Activated T-cell treated with anti-CD3 and anti-CD28 coated beads for 1 hour (primary cell): ENCODE measurements around the gene CCND1.

Experiments
- DNase-seq: peaks from one replicate; pipeline ENCODE4 v3.0.0-alpha.2; 2020; ENCODE audit warnings: low read depth

The CCND1 gene

DNA sequence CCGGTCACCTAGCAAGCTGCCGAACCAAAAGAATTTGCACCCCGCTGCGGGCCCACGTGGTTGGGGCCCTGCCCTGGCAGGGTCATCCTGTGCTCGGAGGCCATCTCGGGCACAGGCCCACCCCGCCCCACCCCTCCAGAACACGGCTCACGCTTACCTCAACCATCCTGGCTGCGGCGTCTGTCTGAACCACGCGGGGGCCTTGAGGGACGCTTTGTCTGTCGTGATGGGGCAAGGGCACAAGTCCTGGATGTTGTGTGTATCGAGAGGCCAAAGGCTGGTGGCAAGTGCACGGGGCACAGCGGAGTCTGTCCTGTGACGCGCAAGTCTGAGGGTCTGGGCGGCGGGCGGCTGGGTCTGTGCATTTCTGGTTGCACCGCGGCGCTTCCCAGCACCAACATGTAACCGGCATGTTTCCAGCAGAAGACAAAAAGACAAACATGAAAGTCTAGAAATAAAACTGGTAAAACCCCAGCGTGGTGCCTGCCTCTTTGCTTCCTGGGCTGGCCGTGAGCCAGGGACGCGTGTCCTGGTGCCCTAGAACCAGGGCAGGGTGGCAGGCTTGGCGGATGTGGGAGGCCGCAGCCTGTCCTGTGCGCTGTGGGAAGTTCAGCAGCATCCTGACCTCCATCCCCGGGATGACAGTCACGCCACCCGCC lies 13.2 kb downstream of the CCND1 start:
- no peak for DNase-seq

DNA sequence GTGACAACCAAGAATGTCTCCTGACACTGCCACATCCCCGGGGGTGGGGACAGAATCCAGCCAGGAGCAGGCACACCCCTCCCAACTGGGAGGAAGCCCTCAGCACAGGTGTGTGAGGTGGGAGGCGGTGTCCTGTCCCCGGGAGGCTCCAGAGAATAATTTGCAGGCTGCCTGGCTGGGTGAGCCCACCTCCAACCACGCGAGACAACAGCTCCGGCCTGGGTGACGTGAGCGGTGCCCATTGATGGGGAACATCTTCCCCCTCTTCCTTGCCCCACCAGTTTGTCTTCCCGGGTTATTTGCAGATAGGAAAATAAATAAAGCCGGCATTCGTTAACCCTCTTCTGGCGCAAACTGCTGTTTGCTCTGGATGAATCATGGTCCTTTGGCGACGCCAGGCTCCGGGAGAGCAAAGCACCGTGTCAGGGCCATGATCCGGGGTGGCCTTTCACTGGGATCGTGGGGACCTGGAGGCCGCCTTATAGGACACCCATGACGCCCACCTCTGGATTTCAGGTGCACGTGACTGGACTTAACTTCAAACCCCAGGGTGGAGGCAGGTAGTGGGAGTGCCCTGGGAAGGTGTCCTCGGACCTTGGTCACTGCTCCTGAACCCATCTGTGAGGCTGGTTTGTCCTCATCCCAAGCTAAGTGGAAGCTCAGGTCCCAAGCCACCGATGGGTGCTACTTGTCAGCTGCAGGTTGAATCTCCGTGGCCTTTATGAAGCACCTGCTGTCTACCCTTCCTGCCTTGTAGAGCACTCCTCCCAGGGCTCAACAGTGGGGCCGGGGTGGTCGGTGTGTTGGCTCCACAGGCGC lies 13.9 kb downstream of the CCND1 start:
- no peak for DNase-seq

DNA sequence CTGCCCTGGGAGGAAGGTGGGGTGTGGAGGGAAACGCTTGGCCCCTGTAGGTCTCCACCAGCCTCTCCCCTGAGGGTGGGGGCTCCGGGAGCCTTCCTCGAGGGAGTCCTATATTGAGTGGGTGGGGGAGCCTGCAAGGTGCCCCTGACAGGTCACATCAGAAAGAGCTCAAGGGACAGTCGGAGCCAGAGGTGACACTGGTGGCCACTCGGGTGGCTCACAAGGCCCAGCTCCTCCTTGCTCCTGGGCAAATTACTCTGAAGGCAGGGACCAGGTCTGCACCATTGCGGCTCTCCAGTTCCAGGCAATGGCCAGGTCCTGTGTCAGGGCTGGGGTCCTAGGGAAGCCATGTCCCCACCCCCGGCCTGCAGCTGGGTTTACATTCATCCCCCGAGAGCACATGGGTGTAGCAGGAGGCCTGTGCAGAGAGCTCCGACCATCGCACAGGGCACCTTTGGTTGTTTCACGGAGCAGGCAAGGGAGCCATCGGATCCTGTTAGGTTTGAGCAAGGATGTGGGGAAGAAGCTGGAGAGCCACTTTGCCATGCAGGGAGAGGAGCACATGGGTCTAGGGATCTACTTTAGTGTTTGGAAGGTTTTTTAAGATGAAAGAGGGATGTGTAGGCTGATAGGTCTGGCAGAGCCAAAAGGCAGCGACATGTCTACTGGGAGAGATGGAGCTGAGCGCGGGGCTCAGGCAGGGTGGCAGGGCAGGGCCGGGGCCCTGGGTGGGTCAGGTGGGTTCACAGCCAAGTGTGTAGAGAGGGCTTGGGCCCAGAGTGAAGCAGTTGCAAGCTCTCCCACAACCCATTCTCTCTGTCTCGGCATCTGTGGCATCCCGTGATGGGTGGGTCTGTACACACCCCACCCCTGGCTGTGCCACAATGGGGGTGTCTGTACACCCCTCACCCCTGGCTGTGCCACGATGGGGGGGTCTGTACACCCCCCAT lies 14.8 kb downstream of the CCND1 start:
- DNase-seq, result no peak

DNA sequence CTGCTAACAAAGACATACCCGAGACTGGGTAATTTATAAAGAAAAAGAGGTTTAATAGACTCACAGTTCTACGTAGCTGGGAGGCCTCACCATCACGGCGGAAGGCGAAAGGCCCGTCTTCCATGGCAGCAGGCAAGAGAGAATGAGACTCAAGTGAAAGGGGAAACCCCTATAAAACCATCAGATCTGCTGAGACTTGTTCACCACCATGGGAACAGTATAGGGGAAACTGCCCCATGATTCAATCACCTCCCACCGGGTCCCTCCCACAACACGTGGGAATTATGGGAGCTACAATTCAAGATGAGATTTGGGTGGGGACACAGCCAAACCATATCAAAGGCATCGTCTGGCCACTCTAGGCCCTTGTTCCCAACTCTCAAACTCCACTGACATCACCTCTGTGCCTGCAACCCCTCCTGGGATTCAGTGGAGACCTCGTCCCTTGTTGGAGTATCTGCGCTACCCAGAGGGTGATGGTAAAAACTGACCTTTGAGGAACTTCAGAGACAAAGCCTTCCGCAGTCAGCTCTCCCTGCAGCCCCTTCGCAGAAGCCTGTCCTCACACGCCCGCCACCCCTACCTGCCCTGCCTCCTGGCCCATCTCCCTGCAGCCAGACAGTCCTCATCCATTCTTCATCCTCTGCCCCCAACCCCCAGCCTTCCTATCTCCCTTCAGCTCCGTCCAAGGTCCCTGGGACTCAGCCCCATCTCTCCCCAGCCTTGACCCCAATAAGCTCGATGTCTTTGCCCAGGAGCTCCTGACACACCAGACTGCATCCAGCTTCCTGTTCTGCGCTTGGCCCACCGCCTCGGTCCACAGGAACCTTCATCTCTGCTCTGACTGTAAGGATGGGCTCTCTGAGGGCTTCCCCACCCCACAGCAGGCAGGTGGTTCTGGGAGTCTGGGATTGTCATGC lies 15.8 kb downstream of the CCND1 start:
- DNase-seq, result no peak

DNA sequence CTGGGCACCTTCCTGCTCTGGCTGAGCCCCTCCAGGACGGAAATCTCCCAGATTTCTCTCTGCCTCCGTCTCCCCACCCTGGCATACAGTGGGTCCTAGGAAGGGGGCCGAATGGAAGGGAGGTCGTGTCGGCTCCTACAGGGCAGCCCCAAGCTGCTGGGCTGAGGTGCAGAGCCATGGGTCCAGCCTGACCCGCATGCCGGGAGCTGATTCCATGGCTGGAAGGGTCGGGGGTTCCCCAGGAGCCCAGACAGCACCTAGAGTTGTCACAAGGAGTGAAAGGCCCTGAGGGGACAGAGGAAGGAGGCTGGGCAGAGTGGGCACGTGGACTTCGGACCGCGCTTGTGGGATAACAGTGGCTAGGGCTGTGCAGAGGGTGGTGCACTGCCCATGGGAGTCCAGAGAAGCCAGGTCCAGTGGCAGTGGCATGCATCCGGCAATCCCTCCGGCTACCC lies 16.5 kb downstream of the CCND1 start:
- DNase-seq, result no peak

DNA sequence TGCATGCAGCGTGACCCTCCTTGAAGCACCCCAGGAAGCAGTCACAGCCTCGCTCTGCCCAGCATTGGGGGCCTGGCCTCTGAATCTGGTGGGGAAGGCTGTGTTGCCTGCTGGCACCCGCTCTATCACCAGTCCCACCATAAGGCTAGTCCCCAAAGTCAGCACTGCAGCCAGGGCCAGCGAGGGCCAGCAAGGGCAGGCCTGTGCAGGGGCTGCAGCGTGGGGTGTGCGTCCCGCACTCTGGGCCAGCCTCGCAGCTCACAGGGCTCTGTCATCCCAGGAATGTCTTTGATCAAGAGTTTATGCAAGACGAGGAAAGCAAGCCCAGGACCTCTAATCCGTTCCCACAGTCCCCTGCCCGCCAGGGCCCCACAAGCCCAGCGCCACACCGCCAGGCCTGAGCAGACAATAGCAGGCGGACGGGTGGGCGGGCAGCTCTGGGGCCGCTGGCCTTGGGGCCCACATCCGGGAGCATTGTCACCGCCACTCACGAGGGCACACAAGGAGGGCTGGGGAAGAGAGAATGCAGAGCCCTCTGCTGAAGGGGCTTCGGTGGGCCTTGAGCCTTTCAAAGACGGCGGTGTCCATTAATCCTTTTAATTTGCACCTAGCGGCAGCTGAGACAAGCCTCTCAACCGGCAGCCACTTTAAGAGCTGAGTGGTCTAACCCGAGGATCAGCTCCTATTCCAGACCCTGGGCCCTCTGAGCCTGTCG lies 17.1 kb downstream of the CCND1 start:
- DNase-seq, result no peak

DNA sequence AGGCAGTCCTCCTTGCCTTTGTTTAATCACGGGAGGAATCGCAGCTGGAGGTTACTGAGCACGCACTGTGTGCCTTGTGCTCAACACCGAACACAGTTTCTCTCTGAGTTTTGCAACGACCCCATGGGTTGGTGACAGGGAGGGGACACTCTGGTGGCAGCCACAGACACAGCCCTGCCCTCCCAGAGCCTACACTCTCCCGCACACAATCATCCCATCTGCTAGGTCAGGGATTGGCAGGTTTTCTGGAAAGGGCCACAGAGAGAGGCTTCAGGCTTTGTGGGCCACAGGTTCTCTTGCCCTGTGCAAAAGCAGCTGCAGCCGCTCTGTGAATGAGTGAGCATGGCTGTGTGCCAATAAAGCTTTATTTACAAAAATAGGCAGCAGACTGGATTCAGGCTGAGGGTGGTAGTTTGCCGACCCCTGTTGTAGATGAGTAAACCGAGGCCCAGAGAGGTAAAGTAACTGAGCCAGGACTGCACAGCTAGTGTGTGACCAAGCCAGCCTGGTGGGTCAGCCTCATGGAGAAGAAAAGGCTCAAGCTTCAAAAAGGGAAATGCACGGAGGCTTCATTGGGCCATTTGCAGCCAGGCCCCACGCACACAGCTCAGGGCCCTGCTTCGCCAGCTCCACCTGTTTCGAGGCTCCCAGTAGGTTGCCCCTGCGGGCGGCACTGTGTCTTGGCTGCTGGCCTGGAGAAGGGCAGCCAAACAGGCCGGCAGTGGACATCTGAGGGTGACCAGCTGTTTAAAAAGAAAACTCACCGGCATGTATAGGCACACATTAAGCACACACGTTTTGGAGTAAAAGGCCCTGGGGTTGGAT lies 17.9 kb downstream of the CCND1 start:
- DNase-seq, result no peak

DNA sequence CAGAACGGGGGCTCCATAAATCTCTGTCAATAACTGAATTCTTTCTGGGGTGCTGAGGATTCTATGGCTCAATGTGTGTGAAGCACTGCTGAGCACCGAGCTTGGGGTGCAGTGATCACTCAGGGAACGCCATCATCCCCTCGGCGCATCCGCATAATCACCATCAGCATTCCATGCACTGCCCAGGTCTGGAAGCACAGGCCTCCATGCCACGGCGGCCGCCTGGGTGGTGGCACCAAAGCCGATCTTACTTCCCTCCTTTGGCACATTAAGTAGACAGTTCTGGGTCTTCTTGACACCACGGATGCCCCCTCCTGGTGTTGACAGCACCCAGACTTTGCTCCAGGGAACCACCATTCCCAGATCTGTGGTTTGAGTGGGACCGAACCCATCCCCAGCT lies 18.6 kb downstream of the CCND1 start:
- DNase-seq, result no peak

DNA sequence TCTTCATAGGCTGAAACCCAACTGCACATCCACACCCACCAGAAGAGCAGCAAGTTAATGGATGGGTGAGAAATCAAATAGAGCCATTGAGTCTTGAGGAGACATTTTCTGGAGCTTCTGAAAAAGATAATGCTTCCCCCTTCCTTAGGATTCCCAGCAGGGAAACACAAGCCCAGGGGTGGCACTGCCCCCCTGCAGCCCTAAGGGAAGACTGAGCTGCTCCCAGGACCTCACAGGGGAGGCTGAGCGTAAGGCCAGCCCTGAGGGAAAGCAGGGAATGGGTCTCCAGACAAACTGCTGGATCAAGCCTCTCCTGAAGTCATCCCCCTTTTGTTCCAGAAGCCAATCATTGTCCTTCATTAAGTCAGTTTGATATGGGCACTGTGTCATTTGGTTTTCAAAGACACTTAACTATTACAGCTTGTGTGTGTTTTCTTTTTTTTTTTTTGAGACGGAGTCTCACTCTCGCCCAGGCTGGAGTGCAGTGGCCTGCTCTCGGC lies 19.1 kb downstream of the CCND1 start:
- DNase-seq, result no peak

DNA sequence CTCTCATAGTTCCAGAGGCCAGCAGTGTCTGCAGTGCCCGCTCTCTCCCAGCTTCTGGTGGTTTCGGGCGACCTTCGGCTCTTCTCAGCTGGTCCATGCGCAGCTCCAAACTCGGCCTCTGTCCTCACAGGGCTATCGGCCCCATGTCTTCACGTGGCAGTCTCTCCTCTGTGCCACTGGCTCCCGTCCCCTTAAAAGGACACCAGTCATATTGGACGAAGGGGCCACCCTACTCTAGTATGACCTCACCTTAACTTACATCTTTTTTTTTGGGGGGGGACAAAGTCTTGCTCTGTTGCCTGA lies 20.4 kb downstream of the CCND1 start:
- DNase-seq, result no peak

DNA sequence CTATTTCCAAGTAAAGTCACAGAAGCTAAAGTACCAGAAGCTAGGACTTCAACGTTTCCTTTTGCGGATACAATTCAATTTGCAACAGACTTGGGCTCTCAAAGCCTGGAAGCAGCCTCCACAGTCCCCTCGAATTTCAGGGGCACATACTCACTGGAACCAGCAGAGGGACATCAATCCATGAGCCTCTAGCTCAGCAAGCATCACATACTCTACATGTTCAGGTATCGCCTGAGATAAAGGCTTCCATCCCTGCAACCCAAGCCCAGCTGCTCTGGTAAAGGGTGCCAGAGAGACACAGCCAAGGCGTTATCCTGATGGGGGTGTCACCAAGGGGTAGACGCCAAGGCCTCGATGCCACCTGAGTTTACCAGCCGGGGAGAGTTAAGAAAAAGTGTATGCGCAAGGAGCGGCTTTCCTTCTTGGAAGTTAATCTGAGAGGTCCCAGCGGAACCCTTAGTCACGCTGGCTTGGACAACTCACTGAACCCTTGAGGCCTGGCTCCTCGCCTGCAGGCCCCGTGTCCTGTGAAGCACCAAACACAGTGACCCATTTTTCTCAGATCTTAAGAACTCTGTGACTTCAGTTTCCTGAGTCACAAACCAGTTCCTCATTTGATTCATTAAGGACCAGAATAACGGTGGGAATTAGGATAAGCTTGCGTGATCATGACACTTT lies 21.2 kb downstream of the CCND1 start:
- no peak for DNase-seq

DNA sequence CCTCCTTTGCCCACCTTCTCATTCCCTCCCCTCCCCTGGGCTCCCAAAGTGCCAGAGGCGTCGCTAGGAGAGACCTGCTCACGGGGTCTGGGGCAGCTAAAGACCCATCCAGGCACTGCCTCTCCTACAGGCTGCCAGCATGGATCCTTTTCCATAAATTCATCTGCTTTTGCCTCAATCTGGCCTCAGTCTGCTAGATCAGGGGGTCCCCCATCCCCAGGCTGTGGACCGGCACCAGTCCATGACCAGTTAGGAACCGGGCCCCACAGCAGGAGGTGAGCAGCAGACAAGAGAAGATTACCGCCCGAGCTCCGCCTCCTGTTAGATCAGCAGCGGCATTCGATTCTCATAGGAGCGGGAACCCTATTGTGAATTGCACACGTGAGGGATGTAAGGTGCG lies 21.9 kb downstream of the CCND1 start:
- DNase-seq, result no peak

DNA sequence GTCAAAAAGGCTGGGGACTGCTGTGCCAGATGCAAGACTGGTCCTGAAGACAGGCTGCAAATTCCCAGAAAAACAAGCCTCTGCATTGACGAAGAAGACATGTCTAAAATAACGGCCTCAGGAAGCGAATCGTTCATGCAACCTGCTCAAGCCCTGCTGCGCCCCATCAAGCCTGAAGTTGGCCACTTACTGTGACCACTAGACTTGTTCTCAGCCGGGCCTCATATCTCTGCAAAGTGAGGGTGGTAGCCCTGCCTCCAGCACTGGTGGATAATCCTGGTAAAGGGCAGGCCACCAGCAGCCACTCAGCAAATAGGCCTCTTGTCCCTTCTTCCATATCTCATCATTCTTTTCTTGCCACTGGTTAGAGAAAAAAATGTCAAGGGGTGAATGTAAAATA lies 22.4 kb downstream of the CCND1 start:
- DNase-seq, result no peak

DNA sequence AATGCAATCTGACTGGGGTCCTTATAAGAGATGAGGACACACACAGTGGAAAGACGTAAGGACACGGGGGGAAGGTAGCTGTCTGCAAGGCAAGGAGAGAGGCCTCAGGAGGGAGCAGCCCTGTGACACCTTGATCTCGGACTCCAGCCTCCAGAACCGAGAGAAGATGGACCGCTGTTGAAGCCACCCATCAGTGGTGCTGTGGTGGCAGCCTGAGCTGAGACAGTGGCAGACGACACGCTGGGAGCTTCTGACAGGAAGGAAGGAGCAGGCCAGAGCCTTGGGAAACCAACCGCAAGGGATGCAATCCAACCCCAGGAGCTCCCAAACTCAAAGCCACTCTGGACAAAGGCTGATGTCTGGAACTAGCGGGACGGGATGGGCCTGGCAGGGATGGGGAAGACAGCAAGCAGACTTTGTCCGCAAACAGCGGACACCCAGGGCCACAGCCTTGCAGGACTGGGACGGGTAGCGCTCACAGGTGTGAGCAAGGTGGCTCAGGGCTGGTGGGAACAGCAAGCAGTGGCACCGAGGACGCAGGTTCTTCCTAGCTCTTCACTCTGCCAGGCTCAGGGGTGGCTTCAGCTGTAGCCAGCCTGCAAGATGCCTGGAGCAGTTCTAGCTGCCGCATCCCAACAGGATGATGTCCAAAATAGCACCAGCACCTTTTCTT lies 23.3 kb downstream of the CCND1 start:
- no peak for DNase-seq

DNA sequence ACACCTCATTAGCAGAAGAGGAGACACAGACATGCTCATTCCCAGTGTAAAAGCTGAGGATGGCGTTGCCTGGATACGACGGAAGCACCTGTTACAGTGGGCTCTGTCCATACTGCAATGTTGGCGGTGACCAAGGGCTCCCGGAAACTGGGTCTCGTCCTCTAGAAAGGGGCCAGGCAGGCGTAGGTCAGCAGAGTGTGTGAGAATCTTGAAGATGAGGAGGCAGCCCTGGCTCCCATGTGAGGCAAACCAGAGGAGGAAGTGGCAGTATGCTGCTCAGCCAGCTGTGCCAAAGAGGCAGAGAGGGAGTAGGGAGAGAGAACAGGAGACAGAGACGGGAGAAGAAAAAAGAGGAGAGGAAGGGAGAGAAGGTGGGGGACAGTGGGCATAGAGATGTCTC lies 23.9 kb downstream of the CCND1 start:
- DNase-seq, result no peak

DNA sequence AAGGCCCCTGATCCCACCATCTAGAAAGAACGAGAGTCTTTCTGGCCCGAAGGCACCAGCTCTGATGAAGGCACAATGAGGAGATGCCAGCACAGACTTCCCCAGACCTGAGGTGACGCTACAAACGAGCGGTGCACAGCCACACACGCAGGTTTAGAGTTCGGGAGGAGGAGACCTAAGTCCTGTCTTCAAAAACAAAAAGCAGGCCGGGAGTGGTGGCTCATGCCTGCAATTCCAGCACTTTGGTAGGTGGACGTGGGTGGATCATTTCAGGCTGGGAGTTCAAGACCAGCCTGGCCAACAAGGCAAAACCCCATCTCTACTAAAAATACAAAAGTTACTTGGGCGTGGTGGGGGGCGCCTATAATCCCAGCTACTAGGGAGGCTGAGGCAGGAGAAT lies 24.7 kb downstream of the CCND1 start:
- no peak for DNase-seq

DNA sequence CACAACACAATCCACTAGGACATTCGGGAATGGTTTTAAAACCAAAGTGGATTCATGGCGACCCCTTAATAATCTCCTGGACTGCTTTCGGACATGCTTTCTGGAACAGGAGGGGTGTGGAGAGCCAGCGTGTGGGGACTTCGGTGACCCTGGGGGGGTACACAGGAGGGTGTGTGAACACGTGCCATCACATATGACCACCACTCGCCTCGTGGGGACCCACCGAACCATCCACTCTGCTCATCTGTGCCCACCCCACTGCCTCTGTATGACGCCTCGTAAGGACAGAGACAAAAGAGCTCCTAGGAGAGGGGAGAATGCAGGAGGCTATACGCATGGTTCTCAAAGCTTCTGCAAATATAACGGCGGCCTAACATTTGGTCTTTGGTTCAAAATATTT lies 25.3 kb downstream of the CCND1 start:
- no peak for DNase-seq

DNA sequence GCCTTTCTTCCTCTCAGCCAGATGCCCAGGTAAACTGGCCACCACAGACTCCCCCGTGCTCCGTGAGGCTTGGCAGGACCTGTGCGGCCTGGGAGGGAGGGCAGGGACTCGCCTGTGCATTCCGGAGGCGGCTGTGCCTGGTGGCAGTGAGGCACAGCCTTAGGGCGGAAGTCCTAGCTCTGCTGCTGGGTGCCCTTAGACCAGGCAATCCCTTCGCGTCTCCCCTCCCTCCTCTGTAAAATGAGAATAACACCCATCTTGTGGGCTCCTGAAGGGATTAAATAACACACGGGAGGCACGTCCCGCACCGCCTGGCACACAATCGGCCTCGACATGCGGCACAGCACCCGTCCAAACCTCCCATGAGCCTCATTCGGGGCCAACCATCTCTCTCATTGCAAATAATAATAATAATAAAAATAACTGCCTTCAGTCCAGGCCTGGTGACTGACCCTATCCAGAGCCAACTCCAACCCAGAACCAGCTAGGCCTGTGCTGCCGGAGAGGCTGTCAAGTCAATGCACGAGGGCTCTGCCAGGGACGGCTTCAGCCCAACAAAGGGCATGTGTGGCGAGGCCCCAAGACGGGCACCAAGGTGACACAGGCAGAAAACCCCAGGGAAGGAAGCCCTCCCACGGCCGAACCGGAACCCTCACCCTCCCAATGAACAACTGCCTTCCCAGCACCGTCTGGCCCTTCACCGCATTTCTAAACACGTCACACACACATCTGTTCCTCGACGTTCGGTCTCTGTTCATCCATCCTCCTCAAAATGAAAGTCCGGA lies 26.0 kb downstream of the CCND1 start:
- no peak for DNase-seq
